OCI-LY7 (cell line): ENCODE data around the gene ACOT9. TPM values are rescaled to one million over a fixed set of nuclear protein-coding genes. Genes with fewer than 3 reads are reported as not detected.
"Not testable (repeated sequence)": the region's sequence is repeated elsewhere in the genome, so short reads cannot be mapped to it uniquely, and the experiment has no call there.

Experiments
- BruUV-seq: library from RNA; stranded (reverse); fragments of 400-500 nt; replicated peaks from 2 replicates; lab custom pipeline; 2021; lab: Mats Ljungman, UMichigan
- CTCF ChIA-PET: fragments of 300-600 bp; sonication (Branson Sonifier 250); formaldehyde crosslinking; loops from one replicate; lab custom pipeline; 2022; ENCODE audit warnings: antibody characterized with exemption; ENCODE audit not compliant: unreplicated experiment; lab: Charles Lee
- POLR2A ChIA-PET: fragments of 300-600 bp; sonication (Branson Sonifier 250); formaldehyde crosslinking; loops from one replicate; lab custom pipeline; 2022; ENCODE audit warnings: antibody characterized with exemption; lab: Charles Lee
- DNase-seq: peaks from one replicate; pipeline ENCODE4 v3.0.0-alpha.2; 2015; ENCODE audit warnings: low spot score
- H2AFZ ChIP-seq: fragments of 200-600 bp; sonication (generic), shearing (Covaris generic); 2 replicates; pipeline ENCODE4 v1.6.1; 2014; ENCODE audit warnings: mild to moderate bottlenecking, antibody characterized with exemption, low read length, moderate library complexity
- H3K27ac ChIP-seq: fragments of 200-600 bp; sonication (generic); 2 replicates; pipeline ENCODE4 v1.5.1; 2014; ENCODE audit warnings: mixed run types, low read depth, mild to moderate bottlenecking, moderate library complexity, low read length, inconsistent platforms; ENCODE audit not compliant: poor library complexity, severe bottlenecking
- H3K36me3 ChIP-seq: fragments of 200-600 bp; sonication (generic); 2 replicates; pipeline ENCODE4 v1.6.1; 2014; ENCODE audit warnings: mild to moderate bottlenecking, antibody characterized with exemption, low read length, moderate library complexity, mixed read lengths; ENCODE audit not compliant: insufficient read depth
- H3K4me1 ChIP-seq: fragments of 200-600 bp; sonication (generic); 2 replicates; pipeline ENCODE4 v1.5.1; 2014; ENCODE audit warnings: mild to moderate bottlenecking, low read length; ENCODE audit not compliant: insufficient read depth, poor library complexity, severe bottlenecking
- H3K4me2 ChIP-seq: fragments of 200-600 bp; sonication (generic); 2 replicates; pipeline ENCODE4 v1.6.1; 2014; ENCODE audit warnings: mild to moderate bottlenecking, low read length
- H3K4me3 ChIP-seq: fragments of 200-600 bp; sonication (generic); 2 replicates; pipeline ENCODE4 v1.5.1; 2014; ENCODE audit warnings: mild to moderate bottlenecking, low read depth, low read length; ENCODE audit not compliant: poor library complexity, severe bottlenecking
- H3K79me2 ChIP-seq: fragments of 200-600 bp; sonication (generic); 2 replicates; pipeline ENCODE4 v1.6.1; 2016; ENCODE audit warnings: low read depth, mild to moderate bottlenecking, low read length, moderate library complexity, mixed read lengths; ENCODE audit not compliant: insufficient read depth
- H3K9me2 ChIP-seq: fragments of 200-600 bp; sonication (generic); 2 replicates; pipeline ENCODE4 v1.6.1; 2016; ENCODE audit warnings: mild to moderate bottlenecking, low read length, mixed read lengths; ENCODE audit not compliant: insufficient read depth
- H3K9me3 ChIP-seq: fragments of 200-600 bp; sonication (generic); 2 replicates; pipeline ENCODE4 v1.6.1; 2014; ENCODE audit warnings: mild to moderate bottlenecking, mixed run types, low read length, mixed read lengths
- H4K20me1 ChIP-seq: fragments of 200-600 bp; sonication (generic); 2 replicates; pipeline ENCODE4 v1.6.1; 2014; ENCODE audit warnings: mild to moderate bottlenecking, antibody characterized with exemption, low read length, moderate library complexity, mixed read lengths; ENCODE audit not compliant: insufficient read depth
- EZH2phosphoT487 ChIP-seq: fragments of 200-600 bp; sonication (generic); IDR thresholded peaks from 2 replicates; pipeline ENCODE4 v1.6.1; 2018; ENCODE audit warnings: low read depth, borderline replicate concordance, mild to moderate bottlenecking, mixed run types, antibody characterized with exemption, low read length, moderate library complexity, mixed read lengths
- intact Hi-C: fragments of 100-400 bp; cut with micrococcal nuclease; formaldehyde crosslinking; loops from one replicate; pipeline ENCODE4 v1.10.0; 2022; ENCODE audit not compliant: unreplicated experiment
- total RNA-seq, 2 experiments: library from RNA; depleted of rRNA in 1 of 2; stranded (reverse); fragments of >200 nt in 1 of 2; shearing (Covaris generic) in 1 of 2; gene quantifications; 2 replicates each; pipeline ENCODE4 v1.2.3, GENCODE V29; 2014 to 2022
- TF ChIP-seq, protein P1 (sequence below): fragments of 200-600 bp; sonication (generic); conservative IDR thresholded peaks from 2 replicates; pipeline ENCODE4 v1.5.1; 2014; ENCODE audit warnings: mild to moderate bottlenecking, antibody characterized with exemption, low read length, moderate library complexity, mixed read lengths

ACOT9 gene
- total RNA-seq, 2 experiments from 2014 or later = 1.9 to 10.6 TPM

GRCh38 chrX:23699636-23700194, 43.4 kb downstream of the ACOT9 start:
- Histone ChIP-seq H3K4me1 (no peaks in the 10 kb centered on the region), H4K20me1 (no peaks in the 10 kb centered on the region), H3K36me3 (no peaks in the 10 kb centered on the region; the same call in 1 of the 2 replicates), H3K27ac (no peak overlapping the region), H3K4me2 (no peak overlapping the region), H2AFZ (no peak overlapping the region), H3K79me2 (no peaks in the 10 kb centered on the region), H3K4me3 (no peak overlapping the region), H3K9me3 (no peaks in the 10 kb centered on the region), H3K9me2 (no peaks in the 10 kb centered on the region)
- ChIA-PET POLR2A (interaction anchor here (1.0 kb wide), 1 partner anchor 20 kb away, joined by 3 read pairs; no protein-coding TSS in a partner anchor), CTCF (no interaction called here)
- DNase-seq = no peak
- TF ChIP-seq, protein P1, sequence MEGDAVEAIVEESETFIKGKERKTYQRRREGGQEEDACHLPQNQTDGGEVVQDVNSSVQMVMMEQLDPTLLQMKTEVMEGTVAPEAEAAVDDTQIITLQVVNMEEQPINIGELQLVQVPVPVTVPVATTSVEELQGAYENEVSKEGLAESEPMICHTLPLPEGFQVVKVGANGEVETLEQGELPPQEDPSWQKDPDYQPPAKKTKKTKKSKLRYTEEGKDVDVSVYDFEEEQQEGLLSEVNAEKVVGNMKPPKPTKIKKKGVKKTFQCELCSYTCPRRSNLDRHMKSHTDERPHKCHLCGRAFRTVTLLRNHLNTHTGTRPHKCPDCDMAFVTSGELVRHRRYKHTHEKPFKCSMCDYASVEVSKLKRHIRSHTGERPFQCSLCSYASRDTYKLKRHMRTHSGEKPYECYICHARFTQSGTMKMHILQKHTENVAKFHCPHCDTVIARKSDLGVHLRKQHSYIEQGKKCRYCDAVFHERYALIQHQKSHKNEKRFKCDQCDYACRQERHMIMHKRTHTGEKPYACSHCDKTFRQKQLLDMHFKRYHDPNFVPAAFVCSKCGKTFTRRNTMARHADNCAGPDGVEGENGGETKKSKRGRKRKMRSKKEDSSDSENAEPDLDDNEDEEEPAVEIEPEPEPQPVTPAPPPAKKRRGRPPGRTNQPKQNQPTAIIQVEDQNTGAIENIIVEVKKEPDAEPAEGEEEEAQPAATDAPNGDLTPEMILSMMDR = no peak
- TF ChIP-seq EZH2phosphoT487 = no peak
- intact Hi-C loops = loop anchor here (10.0 kb wide), 1 partner anchor 55 kb away; no protein-coding TSS in a partner anchor
- no TSS peak for BruUV-seq

GRCh38 chrX:23694606-23695005, 48.5 kb downstream of the ACOT9 start:
- DNase-seq = peak; percentile 65
- no peak overlapping the region for H3K4me3 ChIP-seq
- H3K9me3 ChIP-seq = no peaks in the 10 kb centered on the region
- H2AFZ ChIP-seq = no peak overlapping the region
- CTCF ChIA-PET = interaction anchor here (0.6 kb wide), 1 partner anchor 206 kb away, joined by 3 read pairs; no protein-coding TSS in a partner anchor
- no peaks in the 10 kb centered on the region for H4K20me1 ChIP-seq
- H3K36me3 ChIP-seq = no peaks in the 10 kb centered on the region
- H3K79me2 ChIP-seq = no peaks in the 10 kb centered on the region
- no peaks in the 10 kb centered on the region for H3K4me1 ChIP-seq
- H3K9me2 ChIP-seq = no peaks in the 10 kb centered on the region
- intact Hi-C loops = loop anchor here (1.0 to 10.0 kb wide), 2 partner anchors 60 to 208 kb away; no protein-coding TSS in a partner anchor
- POLR2A ChIA-PET = no interaction called here
- H3K4me2 ChIP-seq = peak overlapping the region; percentile 26; the same call in 1 of the 2 replicates
- H3K27ac ChIP-seq = no peak overlapping the region
- no TSS peak for BruUV-seq
- TF ChIP-seq, protein P1 = peak; percentile 41
- TF ChIP-seq EZH2phosphoT487 = no peak

DNA sequence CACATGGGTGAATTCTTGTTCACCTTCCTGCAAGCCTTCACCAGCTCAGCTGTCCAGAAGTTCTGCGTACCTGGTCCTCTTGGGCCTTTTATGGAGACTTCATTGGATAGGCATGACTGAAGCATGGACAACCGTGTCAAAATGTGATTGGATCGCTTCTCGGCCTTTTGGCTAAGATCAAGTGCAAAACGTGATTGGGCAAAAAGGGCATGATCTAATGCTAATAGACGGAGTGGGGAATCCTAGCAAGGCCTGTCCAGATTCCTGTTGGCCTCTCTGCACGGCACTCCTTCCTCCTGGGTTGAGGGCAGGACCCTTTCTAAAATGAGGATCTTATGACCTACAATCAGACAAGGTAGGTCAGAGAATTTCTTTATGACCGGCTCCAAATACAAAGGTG, 50.9 kb downstream of the ACOT9 start:
- Histone ChIP-seq H3K4me3 (no peak overlapping the region), H3K9me3 (no peaks in the 10 kb centered on the region), H3K79me2 (no peaks in the 10 kb centered on the region), H2AFZ (no peak overlapping the region), H3K9me2 (no peaks in the 10 kb centered on the region), H4K20me1 (no peaks in the 10 kb centered on the region), H3K4me1 (no peaks in the 10 kb centered on the region), H3K4me2 (no peak overlapping the region), H3K27ac (no peak overlapping the region), H3K36me3 (no peaks in the 10 kb centered on the region)
- ChIA-PET CTCF (no interaction called here), POLR2A (interaction anchor here (0.6 kb wide), 1 partner anchor 258 kb away, joined by 5 read pairs; no protein-coding TSS in a partner anchor)
- no TSS peak for BruUV-seq
- TF ChIP-seq, protein P1 = no peak
- no peak for TF ChIP-seq EZH2phosphoT487
- intact Hi-C loops = loop anchor here (10.0 kb wide), 1 partner anchor 63 kb away; no protein-coding TSS in a partner anchor
- no peak for DNase-seq

DNA sequence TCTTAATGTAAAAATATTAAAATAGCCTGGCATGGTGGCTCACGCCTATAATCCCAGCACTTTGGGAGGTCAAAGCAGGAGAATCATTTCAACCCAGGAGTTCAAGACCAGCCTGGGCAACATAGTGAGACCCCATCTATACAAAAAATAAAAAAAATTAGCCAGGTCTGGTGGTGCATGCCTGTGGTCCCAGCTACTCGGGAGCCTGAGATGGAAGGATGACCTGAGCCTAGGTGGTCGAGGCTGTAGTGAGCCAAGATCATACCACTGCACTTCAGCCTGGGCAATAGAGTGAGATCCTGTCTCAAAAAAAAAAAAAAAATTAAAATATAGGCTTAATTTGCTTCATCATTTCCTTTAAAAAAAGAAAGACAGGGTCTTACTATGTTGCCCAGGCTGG, 66.6 kb downstream of the ACOT9 start:
- H3K9me2 ChIP-seq, intact Hi-C loops, H3K4me2 ChIP-seq, DNase-seq, H3K4me3 ChIP-seq, H2AFZ ChIP-seq, H4K20me1 ChIP-seq, CTCF ChIA-PET, H3K79me2 ChIP-seq, BruUV-seq, H3K9me3 ChIP-seq, H3K27ac ChIP-seq, H3K4me1 ChIP-seq: not testable (repeated sequence)
- POLR2A ChIA-PET = interaction anchor here (0.7 kb wide), 1 partner anchor 36 kb away, joined by 3 read pairs; no protein-coding TSS in a partner anchor
- peaks cover 58% of the 10 kb centered on the region for H3K36me3 ChIP-seq
